ENCODE data around the gene OPRD1. TPM values are rescaled to one million over a fixed set of nuclear protein-coding genes. Genes with fewer than 3 reads are reported as not detected.
"Not testable (repeated sequence)": the region's sequence is repeated elsewhere in the genome, so short reads cannot be mapped to it uniquely, and the experiment has no call there.

Gene OPRD1
- total RNA-seq, 3 donors from 2014 or later: not detected

- peaks cover 67% of the 10 kb centered on the region for H3K27me3 Mint-ChIP-seq (ENCODE audit: low read depth)
- DNase-seq: no peak
Measured at GRCh38 chr1:28813931-28814465, 2.0 kb downstream of the OPRD1 start.

GRCh38 chr1:28815533-28816185 is 3.7 kb downstream of the OPRD1 start:
- H3K9me3 Mint-ChIP-seq: no peaks in the 10 kb centered on the region
- DNase-seq (no peak), ATAC-seq (no peak)

More at GRCh38 chr1:28813931-28814465, 2.0 kb downstream of the OPRD1 start:
- H3K9me3 Mint-ChIP-seq: no peaks in the 10 kb centered on the region
- H3K4me3 Mint-ChIP-seq: no peak overlapping the region
- ATAC-seq: no peak
- peaks cover 5% of the 10 kb centered on the region for H3K4me1 Mint-ChIP-seq (ENCODE audit: low read depth)
- H3K36me3 Mint-ChIP-seq (ENCODE audit: insufficient read depth): no peaks in the 10 kb centered on the region

GRCh38 chr1:28817133-28817532 is 5.2 kb downstream of the OPRD1 start:
- H3K36me3 Mint-ChIP-seq (ENCODE audit: insufficient read depth): no peaks in the 10 kb centered on the region
- peaks cover 2% of the 10 kb centered on the region for H3K4me1 Mint-ChIP-seq (ENCODE audit: low read depth)
- no peak overlapping the region for H3K4me3 Mint-ChIP-seq
- ATAC-seq (no peak), DNase-seq (no peak)
- no peaks in the 10 kb centered on the region for H3K9me3 Mint-ChIP-seq
- peaks cover 48% of the 10 kb centered on the region for H3K27me3 Mint-ChIP-seq (ENCODE audit: low read depth)

More at GRCh38 chr1:28815533-28816185, 3.7 kb downstream of the OPRD1 start:
- Mint-ChIP-seq H3K4me3 (no peak overlapping the region), H3K36me3 (ENCODE audit: insufficient read depth) (no peaks in the 10 kb centered on the region), H3K4me1 (ENCODE audit: low read depth) (peaks cover 5% of the 10 kb centered on the region), H3K27me3 (ENCODE audit: low read depth) (peaks cover 58% of the 10 kb centered on the region)

GRCh38 chr1:28819020-28819419 is 7.0 kb downstream of the OPRD1 start:
- Mint-ChIP-seq H3K27me3 (ENCODE audit: low read depth) (peaks cover 35% of the 10 kb centered on the region), H3K4me1 (ENCODE audit: low read depth) (no peaks in the 10 kb centered on the region), H3K36me3 (ENCODE audit: insufficient read depth) (no peaks in the 10 kb centered on the region), H3K9me3 (no peaks in the 10 kb centered on the region), H3K4me3 (no peak overlapping the region)
- DNase-seq (no peak), ATAC-seq (no peak)

- no peaks in the 10 kb centered on the region for H3K9me3 Mint-ChIP-seq
- DNase-seq (no peak), ATAC-seq (no peak)
- H3K4me3 Mint-ChIP-seq: no peak overlapping the region
- no peaks in the 10 kb centered on the region for H3K36me3 Mint-ChIP-seq (ENCODE audit: insufficient read depth)
- peaks cover 25% of the 10 kb centered on the region for H3K27me3 Mint-ChIP-seq (ENCODE audit: low read depth)
- no peaks in the 10 kb centered on the region for H3K4me1 Mint-ChIP-seq (ENCODE audit: low read depth)
Measured at GRCh38 chr1:28822799-28823198, 10.8 kb downstream of the OPRD1 start.

GRCh38 chr1:28824061-28824460 is 12.1 kb downstream of the OPRD1 start:
- ATAC-seq: not testable (repeated sequence)

GRCh38 chr1:28828227-28828858 is 16.4 kb downstream of the OPRD1 start:
- H3K27me3 Mint-ChIP-seq (ENCODE audit: low read depth); H3K36me3 Mint-ChIP-seq (ENCODE audit: insufficient read depth); ATAC-seq; H3K9me3 Mint-ChIP-seq; H3K4me1 Mint-ChIP-seq (ENCODE audit: low read depth); H3K4me3 Mint-ChIP-seq; DNase-seq: not testable (repeated sequence)

More at GRCh38 chr1:28824061-28824460, 12.1 kb downstream of the OPRD1 start:
- peaks cover 15% of the 10 kb centered on the region for H3K27me3 Mint-ChIP-seq (ENCODE audit: low read depth)
- H3K9me3 Mint-ChIP-seq; H3K4me1 Mint-ChIP-seq (ENCODE audit: low read depth); H3K36me3 Mint-ChIP-seq (ENCODE audit: insufficient read depth); H3K4me3 Mint-ChIP-seq; DNase-seq: not testable (repeated sequence)

GRCh38 chr1:28830814-28831213 is 18.8 kb downstream of the OPRD1 start:
- DNase-seq (no peak), ATAC-seq (no peak)
- no peaks in the 10 kb centered on the region for H3K36me3 Mint-ChIP-seq (ENCODE audit: insufficient read depth)
- no peak overlapping the region for H3K4me3 Mint-ChIP-seq
- no peaks in the 10 kb centered on the region for H3K9me3 Mint-ChIP-seq
- H3K27me3 Mint-ChIP-seq (ENCODE audit: low read depth): peaks cover 1% of the 10 kb centered on the region
- H3K4me1 Mint-ChIP-seq (ENCODE audit: low read depth): no peaks in the 10 kb centered on the region

GRCh38 chr1:28832966-28833365 is 21.0 kb downstream of the OPRD1 start:
- H3K27me3 Mint-ChIP-seq (ENCODE audit: low read depth): peaks cover 4% of the 10 kb centered on the region
- DNase-seq: no peak
- ATAC-seq: no peak
- H3K9me3 Mint-ChIP-seq: no peaks in the 10 kb centered on the region
- no peaks in the 10 kb centered on the region for H3K36me3 Mint-ChIP-seq (ENCODE audit: insufficient read depth)
- no peaks in the 10 kb centered on the region for H3K4me1 Mint-ChIP-seq (ENCODE audit: low read depth)
- H3K4me3 Mint-ChIP-seq: no peak overlapping the region

GRCh38 chr1:28833381-28833780 is 21.4 kb downstream of the OPRD1 start:
- H3K4me1 Mint-ChIP-seq (ENCODE audit: low read depth): no peaks in the 10 kb centered on the region
- DNase-seq (no peak), ATAC-seq (no peak)
- H3K27me3 Mint-ChIP-seq (ENCODE audit: low read depth): peaks cover 4% of the 10 kb centered on the region
- no peaks in the 10 kb centered on the region for H3K36me3 Mint-ChIP-seq (ENCODE audit: insufficient read depth)
- H3K9me3 Mint-ChIP-seq: no peaks in the 10 kb centered on the region
- no peak overlapping the region for H3K4me3 Mint-ChIP-seq

GRCh38 chr1:28835237-28835650 is 23.3 kb downstream of the OPRD1 start:
- H3K36me3 Mint-ChIP-seq (ENCODE audit: insufficient read depth): no peaks in the 10 kb centered on the region
- H3K4me1 Mint-ChIP-seq (ENCODE audit: low read depth): no peaks in the 10 kb centered on the region
- no peaks in the 10 kb centered on the region for H3K9me3 Mint-ChIP-seq
- ATAC-seq (no peak), DNase-seq (no peak)
- peaks cover 5% of the 10 kb centered on the region for H3K27me3 Mint-ChIP-seq (ENCODE audit: low read depth)
- no peak overlapping the region for H3K4me3 Mint-ChIP-seq

- no peaks in the 10 kb centered on the region for H3K9me3 Mint-ChIP-seq
- ATAC-seq (no peak), DNase-seq (no peak)
- H3K4me3 Mint-ChIP-seq: no peak overlapping the region
- peaks cover 5% of the 10 kb centered on the region for H3K27me3 Mint-ChIP-seq (ENCODE audit: low read depth)
- no peaks in the 10 kb centered on the region for H3K4me1 Mint-ChIP-seq (ENCODE audit: low read depth)
- H3K36me3 Mint-ChIP-seq (ENCODE audit: insufficient read depth): no peaks in the 10 kb centered on the region
Measured at GRCh38 chr1:28836421-28836956, 24.5 kb downstream of the OPRD1 start.

GRCh38 chr1:28840928-28841544 is 29.1 kb downstream of the OPRD1 start:
- ATAC-seq (no peak), DNase-seq (no peak)
- Mint-ChIP-seq H3K27me3 (ENCODE audit: low read depth) (peaks cover 5% of the 10 kb centered on the region), H3K36me3 (ENCODE audit: insufficient read depth) (no peaks in the 10 kb centered on the region), H3K4me3 (no peak overlapping the region), H3K9me3 (no peaks in the 10 kb centered on the region), H3K4me1 (ENCODE audit: low read depth) (peaks cover 4% of the 10 kb centered on the region)

GRCh38 chr1:28845786-28846543 is 34.0 kb downstream of the OPRD1 start:
- Mint-ChIP-seq H3K4me3 (no peak overlapping the region), H3K9me3 (no peaks in the 10 kb centered on the region), H3K27me3 (ENCODE audit: low read depth) (peaks cover 1% of the 10 kb centered on the region), H3K36me3 (ENCODE audit: insufficient read depth) (no peaks in the 10 kb centered on the region), H3K4me1 (ENCODE audit: low read depth) (peaks cover 6% of the 10 kb centered on the region)
- ATAC-seq: no peak
- DNase-seq: no peak
